ENCODE data around the gene E2F1. TPM values are rescaled to one million over a fixed set of nuclear protein-coding genes. Genes with fewer than 3 reads are reported as not detected.
"Not testable (repeated sequence)": the region's sequence is repeated elsewhere in the genome, so short reads cannot be mapped to it uniquely, and the experiment has no call there.

Gene E2F1
- total RNA-seq, 3 donors from 2014 or later: 57.5 to 60.2 (median 57.6) TPM

DNA sequence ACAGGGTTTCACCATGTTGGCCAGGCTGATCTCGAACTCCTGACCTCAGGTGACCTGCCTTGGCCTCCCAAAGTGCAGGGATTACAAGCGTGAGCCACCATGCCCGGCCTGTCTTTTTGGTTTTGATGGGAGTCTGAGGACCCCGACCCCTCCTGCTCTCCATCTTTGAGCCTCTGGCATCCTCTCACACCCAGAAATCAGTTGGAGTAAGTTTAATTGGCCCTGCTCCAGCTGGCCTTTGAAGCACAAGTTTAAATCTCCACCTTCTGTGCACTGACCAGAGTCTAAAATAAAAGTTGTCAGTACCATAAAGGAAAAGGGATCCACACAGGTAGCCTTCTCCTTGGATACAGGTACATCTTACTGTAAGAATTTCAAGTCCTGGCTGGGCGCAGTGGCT, 40.0 kb downstream of the E2F1 start:
- DNase-seq (no peak), ATAC-seq (no peak)
- Mint-ChIP-seq H3K4me1 (ENCODE audit: low read depth) (peaks cover 10% of the 10 kb centered on the region), H3K4me3 (no peak overlapping the region), H3K36me3 (ENCODE audit: insufficient read depth) (peaks cover 13% of the 10 kb centered on the region), H3K9me3 (no peaks in the 10 kb centered on the region), H3K27me3 (ENCODE audit: low read depth) (no peaks in the 10 kb centered on the region)

- peaks cover 10% of the 10 kb centered on the region for H3K4me1 Mint-ChIP-seq (ENCODE audit: low read depth)
- no peaks in the 10 kb centered on the region for H3K27me3 Mint-ChIP-seq (ENCODE audit: low read depth)
- H3K36me3 Mint-ChIP-seq (ENCODE audit: insufficient read depth): peaks cover 16% of the 10 kb centered on the region
- no peak overlapping the region for H3K4me3 Mint-ChIP-seq
- DNase-seq (no peak), ATAC-seq (no peak)
- no peaks in the 10 kb centered on the region for H3K9me3 Mint-ChIP-seq
Measured at GRCh38 chr20:33645396-33645795, 40.8 kb downstream of the E2F1 start.

GRCh38 chr20:33645072-33645358, 41.2 kb downstream of the E2F1 start:
- no peaks in the 10 kb centered on the region for H3K27me3 Mint-ChIP-seq (ENCODE audit: low read depth)
- peaks cover 10% of the 10 kb centered on the region for H3K4me1 Mint-ChIP-seq (ENCODE audit: low read depth)
- no peaks in the 10 kb centered on the region for H3K9me3 Mint-ChIP-seq
- DNase-seq (no peak), ATAC-seq (no peak)
- H3K4me3 Mint-ChIP-seq: no peak overlapping the region
- peaks cover 17% of the 10 kb centered on the region for H3K36me3 Mint-ChIP-seq (ENCODE audit: insufficient read depth)

- H3K36me3 Mint-ChIP-seq (ENCODE audit: insufficient read depth): peaks cover 20% of the 10 kb centered on the region
- H3K27me3 Mint-ChIP-seq (ENCODE audit: low read depth): no peaks in the 10 kb centered on the region
Measured at GRCh38 chr20:33644313-33645071, 41.7 kb downstream of the E2F1 start.

GRCh38 chr20:33640287-33640686, 45.9 kb downstream of the E2F1 start:
- Mint-ChIP-seq H3K4me3 (no peak overlapping the region), H3K36me3 (ENCODE audit: insufficient read depth) (peaks cover 31% of the 10 kb centered on the region), H3K4me1 (ENCODE audit: low read depth) (no peaks in the 10 kb centered on the region), H3K9me3 (no peaks in the 10 kb centered on the region), H3K27me3 (ENCODE audit: low read depth) (no peaks in the 10 kb centered on the region)
- DNase-seq (no peak), ATAC-seq (no peak)

More at GRCh38 chr20:33644313-33645071, 41.7 kb downstream of the E2F1 start:
- H3K4me1 Mint-ChIP-seq (ENCODE audit: low read depth): peaks cover 9% of the 10 kb centered on the region
- H3K4me3 Mint-ChIP-seq: no peak overlapping the region
- DNase-seq: no peak
- ATAC-seq: no peak
- no peaks in the 10 kb centered on the region for H3K9me3 Mint-ChIP-seq

DNA sequence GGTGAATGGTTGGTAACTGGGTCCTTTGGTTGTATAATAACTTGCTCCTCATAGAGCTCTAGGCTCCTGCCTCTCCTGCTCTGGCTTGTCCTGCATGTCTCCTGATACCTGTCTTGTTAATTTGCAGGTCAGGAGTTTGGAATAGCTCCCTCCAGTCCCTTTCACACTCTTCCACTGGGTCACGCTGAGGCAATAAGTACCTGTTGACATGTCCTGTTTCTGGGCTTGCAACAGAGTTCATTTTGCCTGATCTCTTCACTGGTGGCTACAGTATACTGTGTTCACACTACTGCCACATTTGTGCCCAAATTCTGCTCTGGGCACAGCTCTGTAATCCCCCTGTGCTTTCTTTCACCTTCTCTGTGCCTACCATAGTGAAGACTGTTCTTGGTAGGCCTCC, 49.4 kb downstream of the E2F1 start:
- Mint-ChIP-seq H3K36me3 (ENCODE audit: insufficient read depth) (peaks cover 27% of the 10 kb centered on the region), H3K4me1 (ENCODE audit: low read depth) (peaks cover 5% of the 10 kb centered on the region), H3K9me3 (no peaks in the 10 kb centered on the region), H3K27me3 (ENCODE audit: low read depth) (no peaks in the 10 kb centered on the region), H3K4me3 (no peak overlapping the region)
- DNase-seq: no peak
- no peak for ATAC-seq

- Mint-ChIP-seq H3K36me3 (ENCODE audit: insufficient read depth) (peaks cover 34% of the 10 kb centered on the region), H3K27me3 (ENCODE audit: low read depth) (no peaks in the 10 kb centered on the region), H3K9me3 (no peaks in the 10 kb centered on the region), H3K4me1 (ENCODE audit: low read depth) (peaks cover 5% of the 10 kb centered on the region), H3K4me3 (no peak overlapping the region)
- no peak for DNase-seq
- ATAC-seq: no peak
Measured at GRCh38 chr20:33635341-33635740, 50.8 kb downstream of the E2F1 start.

- not testable (repeated sequence) for H3K4me1 Mint-ChIP-seq (ENCODE audit: low read depth); DNase-seq; H3K4me3 Mint-ChIP-seq; ATAC-seq; H3K9me3 Mint-ChIP-seq; H3K27me3 Mint-ChIP-seq (ENCODE audit: low read depth)
- H3K36me3 Mint-ChIP-seq (ENCODE audit: insufficient read depth): peaks cover 32% of the 10 kb centered on the region
Measured at GRCh38 chr20:33631910-33632309, 54.3 kb downstream of the E2F1 start.

DNA sequence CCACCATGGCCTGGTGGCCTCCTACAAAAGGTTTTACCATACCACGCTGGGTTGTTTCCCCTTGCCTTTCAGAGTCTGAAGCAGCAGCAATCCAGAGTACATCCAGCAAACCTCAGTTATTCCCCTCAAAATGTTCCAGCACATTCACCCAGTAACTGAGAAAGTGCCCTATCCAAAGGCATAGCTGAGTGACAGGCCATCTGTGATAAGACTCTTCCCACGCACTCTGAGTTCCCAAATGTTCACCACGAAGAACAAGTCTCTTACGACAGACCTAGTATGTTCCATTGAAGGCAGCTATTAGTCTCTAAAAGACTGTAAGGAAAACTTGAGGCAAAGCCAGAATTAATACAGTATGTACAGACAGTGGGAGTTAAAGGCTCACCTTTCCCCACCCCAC, 55.7 kb downstream of the E2F1 start:
- DNase-seq (no peak), ATAC-seq (no peak)
- Mint-ChIP-seq H3K4me1 (ENCODE audit: low read depth) (peaks cover 5% of the 10 kb centered on the region), H3K27me3 (ENCODE audit: low read depth) (no peaks in the 10 kb centered on the region), H3K36me3 (ENCODE audit: insufficient read depth) (peaks cover 32% of the 10 kb centered on the region), H3K4me3 (no peak overlapping the region), H3K9me3 (no peaks in the 10 kb centered on the region)

DNA sequence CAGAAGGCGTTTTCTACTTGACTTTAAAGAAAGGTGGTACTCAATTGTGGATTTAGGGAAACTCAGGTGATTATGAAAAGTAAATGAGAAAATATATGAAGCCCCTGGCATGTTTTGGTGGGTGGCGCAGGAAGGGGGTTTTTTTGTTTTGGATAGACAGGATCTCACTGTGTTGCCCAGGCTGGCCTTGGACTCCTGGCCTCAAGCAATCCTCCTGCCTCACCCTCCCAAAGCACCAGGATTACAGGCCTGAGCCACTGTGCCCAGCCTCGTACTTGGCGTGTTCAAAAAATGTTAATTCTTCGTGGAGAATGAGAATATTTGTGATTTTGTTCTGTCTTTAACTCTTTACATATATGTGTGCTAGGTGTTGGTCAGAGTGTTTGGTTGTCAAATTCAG, 56.2 kb downstream of the E2F1 start:
- Mint-ChIP-seq H3K9me3 (no peaks in the 10 kb centered on the region), H3K27me3 (ENCODE audit: low read depth) (no peaks in the 10 kb centered on the region), H3K4me1 (ENCODE audit: low read depth) (peaks cover 9% of the 10 kb centered on the region), H3K36me3 (ENCODE audit: insufficient read depth) (peaks cover 36% of the 10 kb centered on the region), H3K4me3 (no peak overlapping the region)
- ATAC-seq (no peak), DNase-seq (no peak)

GRCh38 chr20:33629533-33629932, 56.7 kb downstream of the E2F1 start:
- Mint-ChIP-seq H3K36me3 (ENCODE audit: insufficient read depth) (peaks cover 36% of the 10 kb centered on the region), H3K4me1 (ENCODE audit: low read depth) (peaks cover 14% of the 10 kb centered on the region)
- ATAC-seq: no peak

GRCh38 chr20:33627577-33628216, 58.5 kb downstream of the E2F1 start:
- Mint-ChIP-seq H3K36me3 (ENCODE audit: insufficient read depth) (peaks cover 42% of the 10 kb centered on the region), H3K27me3 (ENCODE audit: low read depth) (no peaks in the 10 kb centered on the region), H3K4me1 (ENCODE audit: low read depth) (peaks cover 23% of the 10 kb centered on the region), H3K4me3 (no peak overlapping the region), H3K9me3 (no peaks in the 10 kb centered on the region)
- no peak for ATAC-seq
- no peak for DNase-seq

More at GRCh38 chr20:33629533-33629932, 56.7 kb downstream of the E2F1 start:
- H3K27me3 Mint-ChIP-seq (ENCODE audit: low read depth): no peaks in the 10 kb centered on the region
- DNase-seq: no peak
- H3K9me3 Mint-ChIP-seq: no peaks in the 10 kb centered on the region
- no peak overlapping the region for H3K4me3 Mint-ChIP-seq

- Mint-ChIP-seq H3K4me3 (no peak overlapping the region), H3K36me3 (ENCODE audit: insufficient read depth) (peaks cover 41% of the 10 kb centered on the region), H3K4me1 (ENCODE audit: low read depth) (peaks cover 23% of the 10 kb centered on the region), H3K9me3 (no peaks in the 10 kb centered on the region), H3K27me3 (ENCODE audit: low read depth) (no peaks in the 10 kb centered on the region)
- ATAC-seq (no peak), DNase-seq (no peak)
Measured at GRCh38 chr20:33626190-33626589, 60.0 kb downstream of the E2F1 start.

All from activated T-cell treated with anti-CD3 and anti-CD28 coated beads, Interleukin-2, amount 50 U/mL, for 4 hours (primary cell).